ENCODE results near the gene FUBP3.

The FUBP3 gene

DNA sequence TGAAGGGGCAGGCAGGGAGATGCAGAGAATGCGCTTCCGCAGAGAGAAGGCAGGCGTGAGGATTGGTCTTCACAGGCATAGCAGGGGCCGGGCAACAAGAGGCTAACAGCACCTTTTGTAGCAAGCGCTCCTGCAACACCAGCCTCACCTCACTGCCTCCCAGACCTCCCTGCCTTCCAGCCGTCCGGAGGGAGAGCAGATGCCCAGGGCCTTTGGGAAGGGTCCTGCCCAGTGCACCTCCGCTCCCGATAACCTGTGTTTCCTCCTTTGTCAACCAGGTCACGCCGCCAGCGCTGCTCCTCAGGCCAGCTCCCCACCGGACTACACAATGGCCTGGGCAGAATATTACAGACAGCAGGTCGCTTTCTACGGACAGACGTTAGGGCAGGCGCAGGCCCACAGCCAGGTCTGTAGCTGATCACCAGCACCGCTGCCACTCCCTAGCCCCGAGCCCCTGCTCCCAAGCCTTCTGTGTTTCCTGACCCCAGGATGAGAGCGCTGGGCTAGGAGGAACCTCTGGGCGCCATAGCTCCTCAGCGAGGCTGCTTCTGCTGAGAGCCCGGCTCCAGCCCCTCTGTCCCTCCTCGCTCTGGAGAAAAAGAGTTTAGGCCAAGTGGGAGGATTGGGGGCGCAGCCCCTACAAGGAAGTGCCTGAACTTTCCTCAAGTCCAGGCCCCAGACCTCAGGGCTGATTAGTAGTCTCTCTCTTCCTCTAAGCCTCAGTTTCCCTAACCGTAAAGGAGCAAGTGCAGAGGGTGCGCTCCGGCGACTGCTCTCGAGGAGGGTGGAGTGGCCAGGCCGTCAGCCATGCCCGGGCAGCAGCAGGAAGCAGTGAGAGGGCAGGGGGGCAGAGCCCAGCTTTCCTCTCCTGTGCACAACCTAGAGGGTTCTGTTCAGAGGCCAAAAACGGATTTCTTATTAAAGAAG is 56.6 kb downstream of the FUBP3 start:
- no peak for DNase-seq

- DNase-seq: no peak
These were observed 57.3 kb downstream of the FUBP3 start for GRCh38 chr9:130636648-130637020.

GRCh38 chr9:130638284-130639123 is 59.1 kb downstream of the FUBP3 start:
- DNase-seq: no peak

DNA sequence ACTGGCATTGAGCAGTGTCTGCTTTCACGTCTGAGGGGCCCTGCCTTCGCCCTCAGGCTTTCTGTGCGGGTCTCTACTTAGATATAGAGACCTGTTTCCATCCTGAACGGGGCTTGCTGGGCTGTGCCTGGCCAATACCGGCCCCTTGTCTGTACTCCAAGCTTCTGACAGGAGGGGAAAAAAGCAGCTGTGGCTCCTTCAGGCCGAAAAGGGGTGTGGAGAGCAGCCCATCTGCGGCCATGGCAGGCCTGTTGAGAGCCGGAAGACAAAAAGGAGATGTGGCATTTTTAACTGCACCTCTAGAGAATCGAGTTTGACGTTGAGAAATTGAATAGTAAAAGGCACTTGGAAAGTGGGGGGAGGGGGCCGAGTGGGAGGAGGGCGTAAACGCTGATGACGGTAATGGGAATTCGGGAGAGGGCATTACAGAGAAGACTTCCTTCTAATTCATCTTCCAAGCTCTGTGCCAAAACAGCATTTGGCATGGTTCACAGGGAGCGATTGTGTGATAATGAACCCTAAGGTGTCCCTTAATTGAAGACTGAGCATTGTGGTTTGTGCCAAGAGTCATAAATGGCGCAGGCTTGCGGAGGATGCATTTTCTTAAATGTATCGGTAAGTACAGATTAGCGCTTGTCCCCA is 59.9 kb downstream of the FUBP3 start:
- DNase-seq: no peak

DNA sequence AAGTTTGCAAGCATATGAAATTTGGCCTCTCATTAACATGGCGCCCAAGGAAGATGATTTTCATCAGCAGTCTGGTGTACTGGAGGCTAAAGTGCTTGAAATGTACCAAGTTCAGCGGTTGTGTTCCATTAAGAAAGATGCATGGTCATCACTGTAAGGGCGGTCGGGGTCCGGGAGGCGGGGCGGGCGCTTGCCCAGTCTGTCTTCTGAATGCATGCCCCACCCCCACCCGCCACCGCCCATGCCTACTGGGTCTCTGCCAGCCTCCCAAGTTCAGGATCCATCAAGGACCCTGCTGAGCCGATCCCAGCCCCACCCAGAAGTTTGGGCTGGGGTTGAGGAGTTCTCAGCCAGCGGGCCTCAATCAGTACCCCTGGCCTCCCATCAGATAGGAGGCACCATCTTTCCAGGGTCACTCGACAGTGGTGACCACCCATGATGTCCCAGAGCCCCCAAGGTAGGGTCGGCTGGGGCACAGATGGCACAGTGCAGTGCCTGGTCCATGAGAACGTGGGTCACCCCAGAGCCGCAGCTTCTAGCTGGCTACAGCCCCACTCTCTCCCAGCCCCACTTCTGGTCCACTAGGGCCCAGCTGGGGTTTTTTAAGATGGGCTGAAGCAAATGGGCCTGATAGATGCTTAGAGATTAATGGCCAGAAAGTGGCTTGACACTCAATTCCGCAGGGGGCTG is 60.6 kb downstream of the FUBP3 start:
- DNase-seq: no peak

DNA sequence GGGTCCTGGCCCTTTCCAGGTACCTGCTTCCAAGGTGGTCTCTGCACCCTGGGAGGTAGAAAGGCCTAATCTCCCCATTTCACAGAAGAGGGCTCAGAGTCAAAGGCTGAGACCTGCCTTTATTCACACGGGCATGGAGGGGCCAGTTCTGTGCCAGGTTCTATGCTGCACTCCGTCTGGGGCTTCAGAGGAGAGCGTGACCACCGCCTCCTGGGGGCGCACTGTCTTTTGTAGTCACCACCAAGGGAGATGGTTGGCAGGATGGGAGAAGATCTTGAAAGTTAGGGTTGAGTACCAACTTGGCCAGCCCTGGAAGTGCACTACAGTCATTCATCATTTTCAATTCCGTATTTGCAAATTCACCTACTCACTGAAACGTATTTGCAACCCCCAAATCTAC is 61.3 kb downstream of the FUBP3 start:
- no peak for DNase-seq

GRCh38 chr9:130642926-130643325 is 63.5 kb downstream of the FUBP3 start:
- DNase-seq: no peak

DNA sequence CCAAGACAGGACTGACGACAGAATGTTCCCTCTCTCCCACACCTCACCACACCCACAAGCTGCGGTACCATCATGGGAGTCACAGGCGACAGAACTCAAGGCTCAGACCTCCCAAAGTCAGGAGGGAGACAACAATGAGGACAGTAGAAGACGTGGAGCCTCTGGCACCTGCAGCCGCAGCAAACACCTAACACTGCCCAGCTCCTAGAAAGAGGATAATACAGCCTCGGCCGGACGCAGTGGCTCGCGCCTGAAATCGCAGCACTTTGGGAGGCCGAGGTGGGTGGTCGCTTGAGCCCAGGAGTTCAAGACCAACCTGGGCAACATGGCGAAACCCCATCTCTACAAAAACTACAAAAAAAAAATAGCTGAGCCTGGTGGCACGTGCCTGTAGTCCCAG is 71.8 kb downstream of the FUBP3 start:
- no peak for DNase-seq

DNA sequence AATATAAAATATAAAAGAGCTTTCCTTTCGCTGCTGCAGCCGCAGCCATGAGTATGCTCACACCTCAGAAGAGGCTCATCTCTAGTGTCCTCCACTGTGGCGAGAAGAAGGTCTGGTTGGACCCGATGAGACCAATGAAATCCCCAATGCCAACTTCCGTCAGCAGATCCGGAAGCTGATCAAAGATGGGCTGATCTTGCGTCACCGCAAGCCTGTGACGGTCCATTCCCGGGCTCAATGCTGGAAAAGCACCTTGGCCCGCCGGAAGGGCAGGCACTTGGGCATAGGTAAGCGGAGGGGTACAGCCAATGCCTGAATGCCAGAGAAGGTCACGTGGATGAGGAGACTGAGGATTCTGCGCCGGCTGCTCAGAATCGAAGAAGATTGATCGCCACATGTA is 72.4 kb downstream of the FUBP3 start:
- no peak for DNase-seq

- DNase-seq: no peak
These were observed 75.5 kb downstream of the FUBP3 start for GRCh38 chr9:130654879-130655278.

- DNase-seq: no peak
These were observed 79.7 kb downstream of the FUBP3 start for GRCh38 chr9:130658893-130659698.

DNA sequence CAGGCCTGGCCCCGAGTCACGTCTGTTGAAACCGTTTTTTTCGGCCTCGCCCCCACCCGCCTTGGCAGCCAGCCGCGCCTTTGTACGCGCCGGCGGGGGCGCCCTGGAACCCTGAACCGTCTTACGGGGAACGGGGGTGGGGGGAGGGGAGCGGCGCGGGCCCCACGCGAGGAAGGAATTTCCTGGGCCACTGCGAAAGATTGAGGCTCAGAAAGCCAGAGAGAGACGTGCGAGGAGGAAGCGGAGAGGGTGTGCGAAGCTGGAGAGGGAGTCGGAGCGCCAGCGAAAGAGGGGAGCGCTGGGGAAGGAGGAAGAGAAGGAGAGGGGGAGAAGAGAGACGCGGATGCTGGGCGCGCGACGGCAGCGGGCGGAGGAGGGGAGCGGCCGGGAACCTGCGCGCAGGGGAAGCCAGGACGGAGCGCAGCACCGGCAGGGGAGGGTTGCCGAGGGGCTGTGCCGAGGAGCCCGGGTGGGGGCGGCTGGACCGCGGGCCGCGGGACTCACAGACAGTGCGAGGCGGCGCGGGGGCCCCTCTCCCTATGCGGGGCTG is 80.4 kb downstream of the FUBP3 start:
- DNase-seq: no peak

GRCh38 chr9:130660326-130660682 is 80.9 kb downstream of the FUBP3 start:
- DNase-seq: no peak

- DNase-seq: no peak
These were observed 81.5 kb downstream of the FUBP3 start for GRCh38 chr9:130660683-130661450.

GRCh38 chr9:130661451-130662098 is 82.2 kb downstream of the FUBP3 start:
- DNase-seq: no peak

GRCh38 chr9:130662099-130662969 is 83.0 kb downstream of the FUBP3 start:
- DNase-seq: no peak

GRCh38 chr9:130662970-130663257 is 83.5 kb downstream of the FUBP3 start:
- no peak for DNase-seq

- DNase-seq: no peak
These were observed 84.0 kb downstream of the FUBP3 start for GRCh38 chr9:130663258-130663976.

GRCh38 chr9:130663977-130664250 is 84.5 kb downstream of the FUBP3 start:
- DNase-seq: no peak
